Skeletal muscle satellite cell (primary cell): ENCODE measurements around the gene IFNGR2. TPM values are rescaled to one million over a fixed set of nuclear protein-coding genes. Genes with fewer than 3 reads are reported as not detected.
"Not testable (repeated sequence)": the region's sequence is repeated elsewhere in the genome, so short reads cannot be mapped to it uniquely, and the experiment has no call there.

Experiments
- H3K27me3 ChIP-seq: 2 replicates; pipeline ENCODE4 v1.7.0; 2013; ENCODE audit warnings: low read length; ENCODE audit not compliant: control insufficient read depth, insufficient read depth
- H3K36me3 ChIP-seq: 2 replicates; pipeline ENCODE4 v1.7.0; 2013; ENCODE audit warnings: mild to moderate bottlenecking, control low read depth, low read length; ENCODE audit not compliant: insufficient read depth
- H3K4me1 ChIP-seq: 2 replicates; pipeline ENCODE4 v1.7.0; 2013; ENCODE audit warnings: low read length; ENCODE audit not compliant: control insufficient read depth, insufficient read depth
- H3K4me2 ChIP-seq: 2 replicates; pipeline ENCODE4 v1.7.0; 2013; ENCODE audit warnings: mild to moderate bottlenecking, low read length
- H3K4me3 ChIP-seq: 2 replicates; pipeline ENCODE4 v1.7.0; 2013; ENCODE audit warnings: low read length
- H3K9ac ChIP-seq: 2 replicates; pipeline ENCODE4 v1.7.0; 2013; ENCODE audit warnings: mild to moderate bottlenecking, low read depth, low read length, moderate library complexity
- H3K9me3 ChIP-seq: replicated peaks from 2 replicates; pipeline ENCODE4 v1.7.0; 2013; ENCODE audit warnings: mild to moderate bottlenecking, control low read depth, low read length
- total RNA-seq: library from RNA; depleted of rRNA; stranded (reverse); fragments of >200 nt; gene quantifications from 2 replicates; pipeline ENCODE4 v1.2.3, GENCODE V29; 2012; rRNA removed

IFNGR2 gene
- 38.8 and 52.2 TPM in 2 replicates for total RNA-seq

GRCh38 chr21:33403128-33403785 lies at the start of gene IFNGR2:
Gene IFNGR2, plus strand, starts transcription at chr21:33403413. Its CDS starts 131 bp downstream, at chr21:33403544.
- H3K9ac ChIP-seq = peak within 1 kb of the TSS; percentile 92
- peak within 1 kb of the TSS; percentile 73 for H3K4me3 ChIP-seq

DNA sequence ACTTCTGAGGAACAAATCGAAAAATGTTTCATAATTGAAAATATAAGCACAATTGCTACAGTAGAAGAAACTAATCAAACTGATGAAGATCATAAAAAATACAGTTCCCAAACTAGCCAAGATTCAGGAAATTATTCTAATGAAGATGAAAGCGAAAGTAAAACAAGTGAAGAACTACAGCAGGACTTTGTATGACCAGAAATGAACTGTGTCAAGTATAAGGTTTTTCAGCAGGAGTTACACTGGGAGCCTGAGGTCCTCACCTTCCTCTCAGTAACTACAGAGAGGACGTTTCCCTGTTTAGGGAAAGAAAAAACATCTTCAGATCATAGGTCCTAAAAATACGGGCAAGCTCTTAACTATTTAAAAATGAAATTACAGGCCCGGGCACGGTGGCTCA lies 47.9 kb upstream of the IFNGR2 start:
- Histone ChIP-seq H3K27me3 (no peaks in the 10 kb centered on the region), H3K9me3 (no peaks in the 10 kb centered on the region), H3K4me1 (peaks cover 7% of the 10 kb centered on the region), H3K36me3 (peaks cover 33% of the 10 kb centered on the region), H3K4me2 (no peak overlapping the region), H3K9ac (no peak overlapping the region), H3K4me3 (no peak overlapping the region)

More at GRCh38 chr21:33403128-33403785, at the start of gene IFNGR2:
- H3K27me3 ChIP-seq = no peaks in the 10 kb centered on the region
- peaks cover 19% of the 10 kb centered on the region for H3K4me1 ChIP-seq
- peaks cover 6% of the 10 kb centered on the region for H3K36me3 ChIP-seq
- no peaks in the 10 kb centered on the region for H3K9me3 ChIP-seq
- peak within 1 kb of the TSS; percentile 79 for H3K4me2 ChIP-seq

DNA sequence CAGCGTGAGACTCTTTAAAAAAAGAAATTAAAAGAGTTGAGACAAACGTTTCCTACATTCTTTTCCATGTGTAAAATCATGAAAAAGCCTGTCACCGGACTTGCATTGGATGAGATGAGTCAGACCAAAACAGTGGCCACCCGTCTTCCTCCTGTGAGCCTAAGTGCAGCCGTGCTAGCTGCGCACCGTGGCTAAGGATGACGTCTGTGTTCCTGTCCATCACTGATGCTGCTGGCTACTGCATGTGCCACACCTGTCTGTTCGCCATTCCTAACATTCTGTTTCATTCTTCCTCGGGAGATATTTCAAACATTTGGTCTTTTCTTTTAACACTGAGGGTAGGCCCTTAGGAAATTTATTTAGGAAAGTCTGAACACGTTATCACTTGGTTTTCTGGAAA lies 47.2 kb upstream of the IFNGR2 start:
- Histone ChIP-seq H3K4me1 (peaks cover 13% of the 10 kb centered on the region), H3K36me3 (peaks cover 30% of the 10 kb centered on the region), H3K9ac (no peak overlapping the region), H3K27me3 (no peaks in the 10 kb centered on the region), H3K4me3 (no peak overlapping the region), H3K4me2 (no peak overlapping the region), H3K9me3 (no peaks in the 10 kb centered on the region)

DNA sequence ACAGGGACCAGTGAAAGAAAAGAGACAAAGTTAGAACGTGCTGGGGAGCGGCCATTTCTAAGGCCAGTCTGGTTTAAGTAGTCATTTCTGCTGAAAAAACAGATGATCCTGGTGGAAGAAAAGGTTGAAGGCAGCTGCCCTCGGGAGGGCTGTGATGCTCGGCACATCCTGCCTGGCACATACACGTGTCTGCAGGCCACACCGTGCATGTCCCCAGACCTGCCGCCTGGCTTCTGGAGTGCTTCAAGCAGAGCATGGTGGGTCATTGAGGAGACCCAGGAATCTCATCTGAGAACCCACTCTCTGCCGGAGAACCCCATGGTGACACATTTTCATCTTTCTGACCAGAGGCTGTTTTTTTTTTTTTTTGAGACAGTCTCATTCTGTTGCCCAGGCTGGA lies 46.0 kb upstream of the IFNGR2 start:
- H3K27me3 ChIP-seq = no peaks in the 10 kb centered on the region
- no peak overlapping the region for H3K9ac ChIP-seq
- no peaks in the 10 kb centered on the region for H3K9me3 ChIP-seq
- H3K4me2 ChIP-seq = no peak overlapping the region
- peaks cover 24% of the 10 kb centered on the region for H3K4me1 ChIP-seq
- H3K36me3 ChIP-seq = peaks cover 28% of the 10 kb centered on the region
- no peak overlapping the region for H3K4me3 ChIP-seq

- H3K9ac ChIP-seq = no peak overlapping the region
- H3K9me3 ChIP-seq = no peaks in the 10 kb centered on the region
- H3K4me2 ChIP-seq = no peak overlapping the region
- no peaks in the 10 kb centered on the region for H3K27me3 ChIP-seq
- peaks cover 24% of the 10 kb centered on the region for H3K4me1 ChIP-seq
- H3K36me3 ChIP-seq = peaks cover 26% of the 10 kb centered on the region
- no peak overlapping the region for H3K4me3 ChIP-seq
These were observed 43.8 kb upstream of the IFNGR2 start for GRCh38 chr21:33359446-33359845.

DNA sequence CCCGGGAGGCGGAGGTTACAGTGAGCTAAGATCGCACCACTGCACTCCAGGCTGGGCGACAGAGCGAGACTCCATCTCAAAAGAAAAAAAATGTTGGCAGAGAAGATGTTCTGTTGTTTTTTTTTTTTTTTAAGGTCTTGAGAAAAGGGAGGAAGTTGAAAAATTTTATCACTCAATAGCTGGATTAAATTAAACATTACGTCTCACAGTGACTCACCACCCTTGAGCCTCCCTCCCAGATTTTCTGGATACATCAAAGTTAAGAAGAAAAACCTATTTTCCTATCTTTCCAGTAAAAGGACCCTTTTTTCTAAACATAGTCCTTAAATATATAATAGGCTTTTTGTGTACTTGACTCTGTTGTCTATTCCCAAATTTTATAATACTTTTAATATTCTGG lies 42.9 kb upstream of the IFNGR2 start:
- no peak overlapping the region for H3K9ac ChIP-seq
- peak overlapping the region; percentile 65 for H3K4me2 ChIP-seq
- no peak overlapping the region for H3K4me3 ChIP-seq
- H3K9me3 ChIP-seq = no peaks in the 10 kb centered on the region
- no peaks in the 10 kb centered on the region for H3K27me3 ChIP-seq
- H3K36me3 ChIP-seq = peaks cover 20% of the 10 kb centered on the region
- H3K4me1 ChIP-seq = peaks cover 24% of the 10 kb centered on the region

DNA sequence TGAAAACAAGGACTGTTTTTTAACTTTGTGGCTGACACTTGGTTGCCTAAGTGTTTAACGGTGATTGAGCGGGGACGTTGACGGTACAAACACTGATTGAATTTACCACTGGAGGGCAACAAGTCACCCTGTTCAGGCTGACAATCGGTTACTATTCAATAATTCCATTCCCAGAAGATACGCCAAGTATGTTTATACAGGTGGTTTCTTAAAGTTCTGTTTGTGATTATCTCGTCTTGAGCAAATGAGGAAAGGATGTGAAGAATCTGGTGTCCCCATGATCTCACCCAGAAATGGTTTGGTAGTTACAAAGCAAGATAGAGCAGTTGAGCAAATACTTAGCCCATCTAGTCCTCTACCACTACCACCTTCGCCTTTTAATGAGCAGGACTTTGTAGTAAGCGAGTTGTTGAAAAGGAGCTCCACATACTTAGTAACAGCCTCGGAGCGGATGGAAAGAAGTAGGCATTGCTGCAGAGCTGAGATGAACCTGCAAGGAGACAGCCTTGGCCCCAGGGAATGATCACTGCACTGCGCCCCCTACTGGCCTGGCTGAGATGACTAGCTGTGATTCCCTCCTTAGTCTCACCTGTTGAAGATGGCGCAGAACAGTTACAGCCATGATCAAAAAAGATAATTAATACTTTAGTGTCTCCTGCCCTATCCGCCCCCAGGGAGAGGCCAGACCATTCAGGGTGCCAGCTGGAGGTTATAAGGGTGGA lies 42.2 kb upstream of the IFNGR2 start:
- Histone ChIP-seq H3K36me3 (peaks cover 13% of the 10 kb centered on the region), H3K4me3 (peak overlapping the region; percentile 2), H3K27me3 (no peaks in the 10 kb centered on the region), H3K9me3 (no peaks in the 10 kb centered on the region), H3K4me2 (peak overlapping the region; percentile 65), H3K4me1 (peaks cover 24% of the 10 kb centered on the region), H3K9ac (no peak overlapping the region)

DNA sequence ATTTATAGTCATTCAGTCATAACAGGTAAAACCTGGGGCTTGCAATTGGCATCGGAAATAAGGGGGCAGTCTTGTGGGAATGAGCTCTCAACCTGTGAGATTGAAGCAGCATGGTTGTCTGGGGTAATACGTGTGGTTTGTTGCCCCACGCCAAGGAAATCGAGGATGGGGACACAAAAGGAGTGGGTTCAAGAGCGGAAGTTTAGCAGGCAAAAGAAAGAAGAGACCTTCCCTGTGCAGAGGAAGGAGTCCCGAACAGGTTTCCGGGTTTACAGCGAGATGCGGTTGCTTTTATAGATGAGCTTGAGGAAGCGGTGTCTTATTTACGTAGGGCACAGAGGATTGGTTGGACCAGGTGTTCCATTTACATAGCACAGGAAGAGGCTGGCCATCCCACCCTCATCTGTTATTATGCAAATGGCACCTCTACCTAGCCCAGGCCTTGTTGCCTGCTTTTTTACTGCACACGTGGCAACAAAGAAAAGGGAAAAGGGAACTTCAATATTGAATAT lies 41.1 kb upstream of the IFNGR2 start:
- no peak overlapping the region for H3K9ac ChIP-seq
- peaks cover 24% of the 10 kb centered on the region for H3K4me1 ChIP-seq
- H3K4me2 ChIP-seq = no peak overlapping the region
- H3K36me3 ChIP-seq = peaks cover 6% of the 10 kb centered on the region
- no peaks in the 10 kb centered on the region for H3K27me3 ChIP-seq
- no peak overlapping the region for H3K4me3 ChIP-seq
- peaks cover 1% of the 10 kb centered on the region for H3K9me3 ChIP-seq

GRCh38 chr21:33363911-33364609 lies 39.2 kb upstream of the IFNGR2 start:
- Histone ChIP-seq H3K4me1 (peaks cover 24% of the 10 kb centered on the region), H3K9me3 (peaks cover 14% of the 10 kb centered on the region)
- not testable (repeated sequence) for H3K27me3 ChIP-seq, H3K36me3 ChIP-seq, H3K4me3 ChIP-seq, H3K4me2 ChIP-seq, H3K9ac ChIP-seq

DNA sequence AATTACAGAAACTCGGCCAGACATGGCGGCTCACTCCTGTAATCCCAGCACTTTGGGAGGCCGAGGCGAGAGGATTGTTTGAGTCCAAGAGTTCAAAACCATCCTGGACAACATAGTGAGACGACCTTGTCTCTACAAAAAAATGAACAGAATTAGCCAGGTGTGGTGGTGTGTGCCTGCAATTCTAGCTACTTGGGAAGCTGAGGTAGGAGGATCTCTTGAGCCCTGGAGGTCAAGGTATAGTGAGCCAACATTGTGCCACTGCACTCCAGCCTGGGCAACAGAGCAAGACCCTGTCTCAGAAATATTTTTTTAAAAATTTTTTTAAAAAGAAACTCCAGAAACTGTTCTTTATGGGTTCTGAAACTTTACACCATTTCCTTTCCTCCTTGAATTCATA lies 38.4 kb upstream of the IFNGR2 start:
- Histone ChIP-seq H3K9ac (no peak overlapping the region), H3K4me2 (no peak overlapping the region), H3K36me3 (no peaks in the 10 kb centered on the region), H3K4me3 (no peak overlapping the region), H3K27me3 (no peaks in the 10 kb centered on the region), H3K9me3 (peaks cover 14% of the 10 kb centered on the region), H3K4me1 (peaks cover 23% of the 10 kb centered on the region)

- Histone ChIP-seq H3K36me3 (no peaks in the 10 kb centered on the region), H3K27me3 (no peaks in the 10 kb centered on the region), H3K4me2 (no peak overlapping the region), H3K9me3 (peaks cover 14% of the 10 kb centered on the region), H3K4me1 (no peaks in the 10 kb centered on the region), H3K4me3 (no peak overlapping the region), H3K9ac (no peak overlapping the region)
These were observed 35.8 kb upstream of the IFNGR2 start for GRCh38 chr21:33367309-33367973.
